ENCODE data around the gene IGSF9B.

The IGSF9B gene

DNA sequence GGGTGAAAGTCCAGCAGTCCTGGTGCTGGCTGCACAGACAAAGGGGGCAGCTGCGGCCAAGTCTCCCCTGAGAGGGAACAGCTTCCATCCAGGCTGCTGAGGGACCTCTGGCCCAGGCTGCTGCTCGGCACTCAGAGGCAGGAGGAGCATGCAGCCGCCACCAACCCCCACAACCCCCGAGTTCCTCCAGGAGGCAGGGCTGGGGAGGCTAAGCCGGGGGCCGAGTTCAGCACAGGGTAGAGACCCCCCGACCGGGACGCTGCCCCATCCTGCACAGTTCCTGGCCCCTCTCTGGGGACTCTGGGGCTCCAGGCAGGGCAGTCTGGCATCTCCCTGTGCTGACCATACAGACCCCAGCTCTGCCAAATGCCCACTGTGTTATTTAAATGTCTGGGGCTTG, 20.2 kb downstream of the IGSF9B start:
- no peak for DNase-seq (ENCODE audit: low spot score)

DNA sequence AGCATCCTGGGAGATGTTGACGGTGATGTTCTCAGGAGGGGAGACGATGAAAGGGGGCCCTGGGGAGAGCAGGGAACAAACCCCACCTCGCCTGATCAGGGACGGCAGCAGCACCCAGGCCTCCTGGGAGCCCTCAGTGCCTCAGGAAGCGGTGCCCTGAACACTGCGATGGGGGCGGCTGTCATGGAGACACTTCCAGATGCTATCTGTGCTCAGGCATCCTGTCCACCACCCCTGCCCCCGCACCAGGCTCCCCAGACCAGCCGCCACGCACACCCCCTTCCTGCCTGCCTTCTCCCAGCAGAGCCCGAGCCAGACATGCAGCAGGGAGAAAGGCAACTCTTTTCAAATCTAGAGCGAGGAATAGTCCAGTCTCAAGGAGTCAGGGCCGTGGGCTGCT, 20.6 kb downstream of the IGSF9B start:
- DNase-seq (ENCODE audit: low spot score): no peak

DNA sequence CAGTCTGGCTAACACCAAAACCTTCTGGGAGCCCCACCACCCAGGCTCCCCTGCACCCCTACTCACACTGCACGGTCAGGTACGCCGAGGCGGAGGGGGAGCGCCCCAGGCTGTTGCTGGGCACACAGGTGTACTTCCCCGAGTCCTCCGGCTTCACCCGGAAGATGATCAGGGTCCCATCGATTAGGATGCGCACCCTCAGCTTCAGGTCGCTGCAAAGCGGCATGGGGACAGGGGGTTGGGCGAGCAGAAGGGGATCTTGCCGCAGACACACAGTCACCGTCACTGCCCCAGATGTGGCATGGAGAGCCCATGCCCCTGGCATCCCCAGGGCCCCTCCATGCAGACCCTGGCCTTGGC, 21.2 kb downstream of the IGSF9B start:
- DNase-seq (ENCODE audit: low spot score): no peak

DNA sequence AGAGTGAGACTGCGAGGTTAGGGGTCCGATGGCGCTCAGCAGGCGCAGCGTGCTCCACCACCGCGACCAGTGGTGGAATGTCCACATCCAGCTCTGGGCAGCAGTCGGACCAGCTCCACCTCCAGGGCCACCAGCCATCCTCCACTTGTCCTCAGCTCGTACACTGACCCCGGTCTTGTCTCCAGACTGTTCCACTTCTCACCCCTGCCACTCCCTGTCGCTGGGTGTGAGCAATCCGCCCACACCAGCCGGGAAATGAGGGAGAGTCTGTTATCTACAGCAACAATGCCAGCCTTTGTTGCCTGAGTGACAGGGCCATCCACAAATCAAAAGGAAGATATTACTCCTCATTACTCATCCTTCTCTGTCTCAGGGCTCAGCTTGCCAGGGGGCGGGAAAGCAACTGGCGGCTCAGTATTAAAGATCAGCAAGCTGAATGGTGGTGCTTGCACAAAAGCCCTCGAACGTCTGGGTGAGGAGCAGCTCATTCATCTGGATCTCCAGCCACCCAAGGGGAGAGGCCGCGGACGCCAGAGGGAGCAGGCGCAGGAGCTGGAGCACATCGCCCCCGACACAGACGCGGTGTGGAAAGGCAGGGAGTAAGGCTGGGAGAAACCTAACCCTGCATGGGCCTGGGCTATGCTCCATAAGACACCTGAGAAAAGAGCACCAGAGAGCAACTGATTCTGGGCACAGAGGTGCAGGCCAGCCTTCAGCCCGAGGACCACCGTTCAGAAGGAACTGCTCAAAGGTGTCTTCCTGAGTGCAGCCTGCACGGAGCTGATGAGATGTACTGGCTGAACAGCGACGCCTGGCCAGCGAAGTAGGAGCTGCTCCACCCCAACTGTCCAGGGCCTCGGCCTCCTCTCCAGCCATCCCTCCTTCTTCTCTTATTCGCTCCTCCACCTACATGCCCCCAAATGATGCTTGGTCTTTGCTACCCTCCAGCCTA, 21.9 kb downstream of the IGSF9B start:
- DNase-seq (ENCODE audit: low spot score): peak; percentile 85

DNA sequence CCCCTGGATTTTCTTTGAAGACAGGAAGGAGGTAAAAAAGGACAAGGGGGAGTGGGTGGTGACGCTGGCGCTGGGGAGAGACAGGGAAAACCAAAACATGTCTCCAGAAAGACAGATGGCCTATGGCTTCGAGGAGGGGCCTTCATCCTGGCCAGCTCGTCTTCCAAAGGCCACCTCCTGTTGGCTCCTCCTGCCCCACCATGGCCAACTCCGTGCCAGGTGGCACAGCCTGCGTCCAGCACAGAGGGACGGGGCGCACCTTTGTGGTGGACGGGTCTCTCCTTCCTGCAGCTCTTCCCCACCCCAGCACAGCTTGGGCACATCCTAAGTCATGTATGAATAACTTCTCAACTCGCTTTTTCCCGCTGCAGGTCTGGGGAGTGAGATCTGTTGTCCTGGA, 22.7 kb downstream of the IGSF9B start:
- DNase-seq (ENCODE audit: low spot score): no peak

DNA sequence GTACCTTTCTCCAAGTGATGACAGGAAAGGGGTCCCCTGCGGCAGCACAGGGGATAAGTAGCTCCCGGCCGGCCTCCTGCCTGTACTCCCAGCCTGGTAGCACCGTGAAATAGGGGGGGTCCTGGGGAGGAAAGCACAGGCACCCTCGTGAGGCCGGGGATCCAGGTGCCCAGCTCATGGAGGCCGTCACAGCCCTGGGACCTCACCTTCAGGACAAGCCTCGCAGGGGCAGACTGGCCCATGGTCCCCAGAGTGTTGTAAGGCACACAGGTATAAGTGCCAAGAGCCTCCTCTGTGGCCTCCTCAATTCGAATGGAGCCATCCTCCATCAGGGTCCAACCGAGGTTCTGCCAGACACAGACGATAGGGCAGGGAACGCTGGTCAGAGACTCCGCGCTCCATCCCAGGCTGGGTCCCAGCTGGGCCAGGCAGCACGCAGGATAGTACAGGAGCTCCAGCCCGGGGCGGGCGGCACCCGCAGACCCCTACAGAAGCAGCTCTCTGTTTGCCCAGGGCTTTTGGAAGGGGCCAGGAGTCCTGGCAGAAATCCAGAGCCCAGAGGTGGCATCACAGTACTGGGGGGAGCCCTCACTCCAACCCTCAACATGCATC, 25.2 kb downstream of the IGSF9B start:
- no peak for DNase-seq (ENCODE audit: low spot score)

DNA sequence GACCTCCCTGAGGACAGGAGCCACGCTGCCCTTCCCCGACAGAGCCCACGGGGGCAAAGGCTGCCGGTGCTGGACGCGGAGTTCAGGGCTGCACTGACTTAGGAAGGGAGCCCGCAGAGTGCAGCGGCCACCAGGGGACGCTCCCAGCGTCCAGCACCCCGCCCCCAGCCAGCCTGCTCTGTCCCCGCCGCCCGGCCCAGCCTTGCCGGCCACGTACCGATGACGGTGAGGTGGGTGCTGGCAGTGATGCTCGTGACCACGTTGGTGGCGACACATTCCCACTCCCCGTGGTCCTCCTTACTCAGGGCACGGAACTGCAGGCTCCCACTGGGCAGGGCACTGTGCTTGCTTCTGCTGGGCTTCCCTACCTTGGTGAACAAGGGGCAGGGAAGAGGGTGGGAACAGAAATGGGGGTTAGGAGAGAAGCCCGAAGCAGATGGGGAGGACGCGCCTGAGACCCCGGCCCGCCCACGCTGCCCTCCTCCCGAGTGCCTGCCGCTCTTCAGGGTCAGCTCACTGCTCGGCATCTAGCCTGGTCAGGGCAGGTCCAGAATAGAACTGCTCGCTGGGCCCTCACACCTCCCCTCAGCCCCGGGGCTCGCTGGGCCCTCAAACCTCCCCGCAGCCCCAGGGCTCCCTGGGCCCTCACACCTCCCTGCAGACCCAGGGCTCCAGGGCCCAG, 25.9 kb downstream of the IGSF9B start:
- DNase-seq (ENCODE audit: low spot score): peak; percentile 42

DNA sequence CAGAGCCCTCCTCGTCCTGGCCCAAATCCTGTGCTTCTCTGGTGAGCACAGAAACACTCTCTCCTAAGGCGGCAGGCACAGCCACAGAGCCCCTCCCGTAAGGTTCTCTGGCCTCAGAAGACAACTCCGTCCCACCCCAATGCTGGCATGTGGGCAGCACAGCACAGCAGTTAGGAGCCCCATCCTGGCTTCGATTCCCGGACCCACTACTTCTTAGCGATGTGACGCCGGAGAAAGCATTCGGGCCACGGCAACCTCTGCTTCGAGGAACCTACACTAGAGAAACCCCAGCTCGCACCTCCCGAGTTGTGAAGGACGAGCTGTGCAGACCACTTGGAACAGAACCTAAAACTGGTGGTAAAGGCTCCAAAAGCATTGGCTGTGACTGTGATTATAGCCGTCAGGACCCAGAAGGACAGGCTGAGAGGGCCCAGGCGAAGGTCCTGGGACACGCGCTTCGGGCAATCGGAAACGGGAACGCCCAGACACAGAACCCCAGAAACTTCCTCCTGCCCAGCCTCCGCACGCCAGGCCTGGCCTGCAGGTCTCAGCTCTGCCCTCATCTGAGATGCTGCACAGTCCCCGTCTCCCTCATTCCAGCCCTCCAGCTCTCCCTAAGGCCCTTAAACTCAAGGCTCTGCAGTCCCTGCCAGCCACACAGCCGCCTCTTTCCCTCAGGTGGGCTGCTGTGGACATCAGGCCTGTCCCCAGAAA, 26.6 kb downstream of the IGSF9B start:
- no peak for DNase-seq (ENCODE audit: low spot score)

DNA sequence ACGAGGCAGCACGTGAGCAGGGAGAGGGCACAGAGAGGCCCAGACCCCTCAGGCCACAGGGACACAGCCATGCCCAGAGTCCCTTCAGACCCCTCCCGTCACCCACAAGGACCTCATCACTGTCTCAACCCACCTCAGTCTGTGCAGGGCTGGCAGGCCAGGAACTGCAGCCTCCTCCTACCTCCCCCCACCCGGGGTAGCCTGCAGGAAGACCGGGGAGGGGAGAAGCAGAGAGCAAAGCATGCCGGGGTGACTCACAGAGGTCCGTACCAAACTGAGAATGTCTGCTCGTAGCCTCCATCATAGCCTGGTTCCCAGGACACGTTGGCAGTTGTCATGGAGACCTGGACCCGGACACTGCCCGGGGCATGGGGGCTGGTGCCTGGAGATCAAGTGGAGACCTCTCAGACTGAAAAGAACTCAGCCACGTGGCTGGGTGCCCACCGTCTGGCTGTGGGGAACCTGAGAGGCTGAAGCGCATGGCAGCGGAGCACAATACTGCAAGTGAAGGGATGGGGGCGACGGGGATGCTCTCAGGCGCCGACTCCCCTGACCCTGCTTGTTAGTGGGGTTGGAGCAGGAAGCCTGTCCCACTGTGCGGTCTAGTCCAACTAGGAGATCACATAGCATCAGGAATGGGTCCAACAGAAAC, 27.2 kb downstream of the IGSF9B start:
- DNase-seq (ENCODE audit: low spot score): no peak

DNA sequence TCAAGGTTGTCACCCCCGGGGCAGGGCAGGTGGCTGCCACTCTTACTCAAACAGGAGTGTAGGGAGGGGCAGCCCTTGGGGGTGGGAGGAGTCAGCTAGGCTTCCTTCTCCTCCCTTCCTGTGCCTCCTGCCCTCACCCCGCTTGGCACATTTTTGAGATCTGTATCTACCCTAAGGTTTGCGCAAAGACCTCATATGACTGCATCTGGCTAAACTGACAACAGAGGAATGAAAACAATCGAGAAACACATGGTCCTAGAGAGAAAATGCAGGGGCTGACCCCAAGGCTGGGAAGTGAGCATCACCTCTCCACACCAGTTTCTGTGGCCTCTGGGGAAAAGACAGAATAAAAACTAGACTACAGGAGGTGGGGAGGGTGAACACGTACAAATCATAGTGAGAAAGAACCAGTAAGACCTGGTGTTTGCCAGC, 28.1 kb downstream of the IGSF9B start:
- peak; percentile 52 for DNase-seq (ENCODE audit: low spot score)

DNA sequence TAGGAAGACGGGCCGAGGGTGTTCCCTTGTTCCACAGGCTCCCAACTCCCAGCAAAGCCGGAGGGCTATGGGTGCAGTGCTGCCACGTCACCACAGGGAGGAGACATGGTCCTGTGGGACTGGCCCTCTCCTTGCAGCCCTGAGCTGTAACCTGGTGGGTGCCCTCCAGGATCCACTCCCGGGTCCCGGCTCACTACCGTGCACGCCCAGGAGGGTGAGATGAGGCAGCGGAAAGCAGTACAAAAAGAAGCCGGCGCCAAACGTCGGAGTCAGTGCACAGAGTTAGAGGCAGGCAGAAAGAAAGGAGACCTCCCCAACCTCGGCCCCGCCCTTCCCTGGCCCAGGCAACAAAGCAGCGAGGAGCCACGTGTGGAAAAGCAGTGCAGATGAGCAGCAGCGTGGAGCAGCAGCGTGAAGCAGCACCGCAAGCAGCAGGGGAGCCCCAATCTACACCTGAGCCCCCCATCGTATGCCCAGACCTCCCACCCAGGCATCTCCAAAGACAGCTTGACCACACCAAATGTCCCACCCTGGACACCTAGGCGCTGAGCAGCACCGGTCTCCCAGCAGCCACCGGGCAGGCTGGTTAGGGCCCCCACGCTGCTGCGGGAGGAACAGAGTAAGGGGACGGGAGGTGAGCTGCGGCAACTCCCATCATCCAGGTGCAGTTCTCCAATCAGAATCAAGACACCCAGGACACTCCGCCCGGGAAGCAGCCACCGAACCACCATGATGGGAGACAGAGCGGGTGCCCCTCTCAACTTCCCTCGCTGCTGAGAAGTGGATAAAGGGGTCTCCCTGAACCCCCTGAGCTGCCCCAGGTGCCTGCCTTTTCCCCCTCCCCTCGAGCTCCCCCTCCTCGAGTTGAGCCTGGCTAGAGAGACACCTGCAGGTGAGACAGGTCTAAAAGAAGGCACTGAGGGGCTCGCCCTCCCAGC, 28.8 kb downstream of the IGSF9B start:
- peak; percentile 90 for DNase-seq (ENCODE audit: low spot score)

DNA sequence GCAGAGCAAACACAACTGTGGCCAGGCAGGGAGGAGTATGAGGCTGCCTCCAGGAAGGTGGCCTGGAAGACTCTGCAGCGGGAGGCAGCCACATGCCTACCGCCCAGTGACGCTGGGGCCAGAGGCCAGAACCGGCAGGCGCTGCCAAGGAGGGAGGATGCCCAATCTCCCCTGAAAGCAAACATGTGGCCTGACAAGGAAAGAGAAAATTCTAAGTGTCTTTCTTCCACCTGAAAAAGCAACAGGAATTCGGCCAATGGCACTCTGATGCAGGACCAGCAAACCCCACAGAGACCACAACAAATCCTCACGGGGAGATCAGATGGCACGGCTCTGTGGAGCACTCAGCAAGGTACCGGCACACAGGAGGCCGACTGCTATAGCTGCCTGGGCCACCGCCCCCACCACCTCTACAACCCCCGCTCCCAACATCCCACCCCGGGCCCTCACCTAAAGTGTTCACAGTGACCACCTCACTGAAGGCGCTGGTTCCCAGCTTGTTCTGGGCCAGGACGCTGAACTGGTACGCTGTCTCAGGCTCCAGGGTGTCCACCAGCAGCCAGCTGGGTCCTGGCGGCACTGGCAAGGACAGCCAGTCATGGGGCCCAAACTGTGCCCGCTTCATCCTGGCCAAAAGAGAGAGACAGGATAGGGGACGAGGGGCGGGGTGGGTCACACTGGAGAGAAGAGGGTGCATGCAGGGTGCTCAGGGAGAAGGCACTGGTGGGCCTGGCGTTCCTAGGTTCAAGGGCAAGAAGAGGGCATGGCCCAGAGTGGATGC, 30.1 kb downstream of the IGSF9B start:
- no peak for DNase-seq (ENCODE audit: low spot score)

DNA sequence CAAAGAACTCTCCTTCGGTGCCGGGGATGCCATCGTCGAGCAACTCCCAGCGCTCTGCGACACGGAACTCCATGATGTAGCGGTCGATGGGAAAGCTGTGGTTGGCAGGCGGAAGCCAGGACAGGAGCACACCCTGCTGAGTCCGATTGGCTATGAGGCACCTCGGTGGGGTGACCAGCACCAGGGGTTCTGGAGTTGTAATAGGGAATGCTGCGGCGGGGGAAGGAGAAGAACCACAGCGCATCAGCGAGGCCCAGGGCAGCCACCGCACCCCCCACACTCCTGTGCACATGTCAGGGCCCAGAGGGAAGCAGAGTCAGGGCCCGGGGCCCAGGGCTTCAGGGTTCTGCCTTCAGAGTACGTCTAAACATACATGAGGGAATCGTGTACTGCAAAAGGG, 31.0 kb downstream of the IGSF9B start:
- DNase-seq (ENCODE audit: low spot score): no peak

DNA sequence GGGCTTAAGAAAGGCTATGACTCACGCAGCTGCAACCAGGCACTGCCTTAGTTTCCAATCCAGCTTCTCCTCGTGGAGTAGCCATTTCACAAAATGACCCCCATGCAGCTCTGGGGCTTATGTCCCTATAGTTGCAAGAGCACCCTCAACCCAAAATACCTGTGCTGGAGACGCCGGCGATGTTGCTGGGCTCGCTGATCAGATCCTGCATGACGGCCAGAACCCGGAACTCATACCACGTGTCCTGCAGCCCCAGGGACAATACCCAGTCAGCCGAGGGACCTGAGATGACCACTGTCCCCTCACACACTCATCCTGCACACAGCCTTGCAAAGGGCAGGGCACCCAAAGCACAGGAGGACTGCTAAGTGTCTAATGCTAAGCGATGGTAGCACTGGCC, 32.1 kb downstream of the IGSF9B start:
- no peak for DNase-seq (ENCODE audit: low spot score)

DNA sequence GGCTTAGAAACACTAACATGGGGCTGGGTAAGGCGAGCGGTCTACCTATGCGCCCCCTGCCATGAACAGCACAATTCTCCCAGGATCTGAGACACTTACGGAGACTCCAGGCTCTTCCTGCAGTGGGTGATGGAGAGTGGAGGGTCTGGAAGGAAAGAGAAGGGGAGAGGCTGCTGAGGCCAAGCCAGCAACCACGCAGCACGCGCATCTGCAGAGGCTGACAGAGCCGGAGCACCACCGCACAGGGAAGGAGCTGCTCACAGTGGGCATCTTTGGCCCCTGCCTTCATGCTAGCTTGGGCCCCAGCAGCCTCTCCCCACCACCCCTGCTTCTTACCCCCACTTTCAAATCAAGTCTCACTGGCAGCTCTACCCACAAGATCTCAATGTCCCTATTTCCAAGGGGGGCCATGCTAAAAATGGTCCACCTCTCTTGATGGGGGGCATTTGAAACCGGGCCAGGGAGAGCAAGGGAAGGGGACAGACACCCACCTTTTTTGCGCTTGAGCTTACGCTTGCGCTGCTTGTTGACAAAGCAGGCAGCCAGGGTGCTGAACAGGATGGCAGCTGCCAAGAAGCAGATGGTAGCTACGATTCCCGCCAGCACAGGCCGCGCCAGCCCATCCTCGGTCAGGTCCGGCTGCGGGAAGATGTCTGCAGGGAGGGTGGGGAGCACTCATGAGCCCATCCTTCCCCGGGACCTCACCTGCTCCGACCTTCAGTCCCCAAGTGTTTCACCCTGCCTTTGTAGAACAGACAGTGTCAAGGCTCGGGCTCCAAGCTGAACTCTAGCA, 34.5 kb downstream of the IGSF9B start:
- DNase-seq (ENCODE audit: low spot score): no peak

DNA sequence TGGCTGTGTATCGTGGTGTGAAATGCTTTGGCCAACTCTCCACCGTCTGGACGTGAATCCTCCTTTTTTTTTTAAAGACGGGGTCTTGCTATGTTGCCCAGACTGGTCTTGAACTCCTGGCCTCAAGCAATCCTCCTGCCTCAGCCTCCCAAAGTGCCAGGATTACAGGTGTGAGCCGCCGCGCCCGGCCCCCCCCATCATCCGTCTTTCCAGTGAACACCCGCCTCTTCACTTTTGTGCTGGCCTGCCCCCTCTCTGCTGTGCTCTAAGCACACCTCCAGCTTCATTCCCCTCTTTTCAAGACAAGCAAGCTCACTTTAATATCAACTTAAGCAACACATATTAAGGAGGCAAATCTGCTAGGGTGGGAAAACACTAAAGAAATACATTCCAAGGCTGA, 35.3 kb downstream of the IGSF9B start:
- no peak for DNase-seq (ENCODE audit: low spot score)

DNA sequence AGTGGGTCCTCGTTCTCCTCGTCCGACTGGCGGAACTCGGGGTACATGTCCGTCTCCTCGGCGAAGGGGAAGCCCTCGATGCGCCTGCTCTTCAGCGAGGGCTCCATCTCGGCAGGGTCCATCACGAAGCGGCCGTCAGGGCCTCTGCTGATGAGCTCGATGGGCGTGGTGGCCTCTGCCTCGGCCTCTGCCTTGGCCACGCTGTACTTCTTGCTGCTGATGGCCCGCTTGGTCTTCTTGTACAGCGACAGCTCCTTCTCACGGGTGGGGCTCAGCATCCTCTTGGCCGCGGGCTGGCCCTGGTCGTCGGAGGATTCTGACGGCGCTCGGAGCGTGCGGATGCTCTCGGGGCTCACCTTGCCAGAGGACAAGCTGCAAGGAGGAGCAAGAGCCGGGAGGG, 35.7 kb downstream of the IGSF9B start:
- DNase-seq (ENCODE audit: low spot score): no peak

DNA sequence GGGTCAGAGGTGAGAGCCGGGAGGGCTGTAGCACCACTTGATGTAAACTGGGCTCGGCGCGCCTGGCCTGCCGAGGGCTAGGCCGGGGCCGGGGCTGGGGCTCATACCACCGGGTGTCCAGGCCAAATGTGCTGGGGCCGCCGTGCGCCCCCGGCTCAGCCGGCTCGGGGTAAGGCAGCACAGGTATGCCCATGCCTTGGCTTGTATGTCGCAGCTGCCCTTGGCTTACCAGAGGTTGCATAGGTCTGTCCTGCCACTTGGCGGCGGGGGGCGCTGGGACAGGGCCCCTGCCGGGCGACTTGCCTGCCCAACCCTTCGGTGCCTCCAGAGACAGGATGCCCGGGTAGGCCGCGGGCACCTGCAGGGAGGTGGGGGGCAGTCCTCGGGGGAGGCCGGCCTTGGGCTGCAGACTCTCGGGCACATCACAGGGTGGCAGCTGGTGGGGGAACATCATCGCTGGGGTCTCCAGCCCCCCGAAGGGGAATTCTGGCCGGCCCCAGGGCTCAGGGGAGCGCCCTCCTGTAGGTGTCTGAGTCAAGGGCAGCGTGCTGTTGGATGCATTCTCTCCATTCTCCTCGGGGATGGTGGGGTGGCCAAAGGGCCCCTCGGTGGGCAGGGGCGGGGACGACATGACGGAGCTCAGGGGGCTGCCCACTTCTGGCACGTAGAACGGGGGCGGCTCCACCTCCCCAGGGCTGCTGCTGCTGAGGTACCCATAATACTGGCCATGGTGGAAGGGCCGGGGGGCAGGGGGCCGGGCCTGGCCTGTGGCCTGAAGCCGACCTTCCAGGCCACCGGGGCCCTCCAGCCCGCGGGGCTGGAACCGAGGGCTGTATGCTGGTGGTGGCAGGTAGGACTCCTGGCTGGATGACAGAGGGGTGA, 36.4 kb downstream of the IGSF9B start:
- no peak for DNase-seq (ENCODE audit: low spot score)
